ENCODE results near the gene ARHGEF5.

ARHGEF5 gene

GRCh38 chr7:144398911-144399310 is 43.7 kb downstream of the ARHGEF5 start:
- no peak for DNase-seq (ENCODE audit: insufficient read length, low spot score)
- no peak for FAIRE-seq
- TF ChIP-seq PAX5 (IDR thresholded peaks at IDR 0.05; ENCODE audit: insufficient read depth, low read length, severe bottlenecking) (no peak), POU2F2 (IDR thresholded peaks at IDR 0.05; ENCODE audit: low read depth, low read length) (no peak), POLR2AphosphoS5 (IDR thresholded peaks at IDR 0.05; ENCODE audit: low read depth, low read length) (no peak), TAF1 (IDR thresholded peaks at IDR 0.05; ENCODE audit: low read depth, low read length) (no peak), SPI1 (IDR thresholded peaks at IDR 0.05; ENCODE audit: low read depth, low read length) (no peak), POLR2A (IDR thresholded peaks at IDR 0.05; ENCODE audit: low read depth, low read length) (no peak)

GRCh38 chr7:144399946-144400345 is 44.7 kb downstream of the ARHGEF5 start:
- FAIRE-seq = no peak
- DNase-seq (ENCODE audit: insufficient read length, low spot score) = no peak

GRCh38 chr7:144401490-144401889 is 46.3 kb downstream of the ARHGEF5 start:
- DNase-seq (ENCODE audit: insufficient read length, low spot score) (no peak), FAIRE-seq (no peak)
- TF ChIP-seq POLR2A (IDR thresholded peaks at IDR 0.05; ENCODE audit: low read depth, low read length) (no peak), POLR2AphosphoS5 (IDR thresholded peaks at IDR 0.05; ENCODE audit: low read depth, low read length) (no peak), POU2F2 (IDR thresholded peaks at IDR 0.05; ENCODE audit: low read depth, low read length) (no peak), SPI1 (IDR thresholded peaks at IDR 0.05; ENCODE audit: low read depth, low read length) (no peak), TAF1 (IDR thresholded peaks at IDR 0.05; ENCODE audit: low read depth, low read length) (no peak), PAX5 (IDR thresholded peaks at IDR 0.05; ENCODE audit: insufficient read depth, low read length, severe bottlenecking) (no peak)

More at GRCh38 chr7:144399946-144400345, 44.7 kb downstream of the ARHGEF5 start:
- no peak for TF ChIP-seq PAX5 (IDR thresholded peaks at IDR 0.05; ENCODE audit: insufficient read depth, low read length, severe bottlenecking)
- TF ChIP-seq POU2F2 (IDR thresholded peaks at IDR 0.05; ENCODE audit: low read depth, low read length) = no peak
- TF ChIP-seq TAF1 (IDR thresholded peaks at IDR 0.05; ENCODE audit: low read depth, low read length) = no peak
- no peak for TF ChIP-seq POLR2A (IDR thresholded peaks at IDR 0.05; ENCODE audit: low read depth, low read length)
- TF ChIP-seq SPI1 (IDR thresholded peaks at IDR 0.05; ENCODE audit: low read depth, low read length) = no peak
- TF ChIP-seq POLR2AphosphoS5 (IDR thresholded peaks at IDR 0.05; ENCODE audit: low read depth, low read length) = no peak

- FAIRE-seq (no peak), DNase-seq (ENCODE audit: insufficient read length, low spot score) (no peak)
- TF ChIP-seq POLR2A (IDR thresholded peaks at IDR 0.05; ENCODE audit: low read depth, low read length) = no peak
- TF ChIP-seq SPI1 (IDR thresholded peaks at IDR 0.05; ENCODE audit: low read depth, low read length) = no peak
- no peak for TF ChIP-seq POU2F2 (IDR thresholded peaks at IDR 0.05; ENCODE audit: low read depth, low read length)
- no peak for TF ChIP-seq TAF1 (IDR thresholded peaks at IDR 0.05; ENCODE audit: low read depth, low read length)
- TF ChIP-seq POLR2AphosphoS5 (IDR thresholded peaks at IDR 0.05; ENCODE audit: low read depth, low read length) = no peak
- no peak for TF ChIP-seq PAX5 (IDR thresholded peaks at IDR 0.05; ENCODE audit: insufficient read depth, low read length, severe bottlenecking)
These were observed 47.9 kb downstream of the ARHGEF5 start for GRCh38 chr7:144403102-144403501.

- FAIRE-seq (no peak), DNase-seq (ENCODE audit: insufficient read length, low spot score) (no peak)
- TF ChIP-seq POLR2AphosphoS5 (IDR thresholded peaks at IDR 0.05; ENCODE audit: low read depth, low read length) = no peak
These were observed 48.5 kb downstream of the ARHGEF5 start, which contains the start of gene NOBOX for GRCh38 chr7:144403649-144404061. TSS of gene NOBOX (minus strand) at chr7:144403693.

GRCh38 chr7:144404946-144405345 is 49.7 kb downstream of the ARHGEF5 start:
- no peak for DNase-seq (ENCODE audit: insufficient read length, low spot score)
- FAIRE-seq = no peak
- no peak for TF ChIP-seq SPI1 (IDR thresholded peaks at IDR 0.05; ENCODE audit: low read depth, low read length)
- TF ChIP-seq POU2F2 (IDR thresholded peaks at IDR 0.05; ENCODE audit: low read depth, low read length) = no peak
- TF ChIP-seq PAX5 (IDR thresholded peaks at IDR 0.05; ENCODE audit: insufficient read depth, low read length, severe bottlenecking) = no peak

GRCh38 chr7:144407266-144407931 is 52.2 kb downstream of the ARHGEF5 start:
- TF ChIP-seq POU2F2 (IDR thresholded peaks at IDR 0.05; ENCODE audit: low read depth, low read length) (no peak), PAX5 (IDR thresholded peaks at IDR 0.05; ENCODE audit: insufficient read depth, low read length, severe bottlenecking) (no peak), TAF1 (IDR thresholded peaks at IDR 0.05; ENCODE audit: low read depth, low read length) (no peak), SPI1 (IDR thresholded peaks at IDR 0.05; ENCODE audit: low read depth, low read length) (no peak), POLR2A (IDR thresholded peaks at IDR 0.05; ENCODE audit: low read depth, low read length) (no peak), POLR2AphosphoS5 (IDR thresholded peaks at IDR 0.05; ENCODE audit: low read depth, low read length) (no peak)
- DNase-seq (ENCODE audit: insufficient read length, low spot score) (no peak), FAIRE-seq (no peak)

- no peak for DNase-seq (ENCODE audit: insufficient read length, low spot score)
- TF ChIP-seq TAF1 (IDR thresholded peaks at IDR 0.05; ENCODE audit: low read depth, low read length) = no peak
- TF ChIP-seq POLR2AphosphoS5 (IDR thresholded peaks at IDR 0.05; ENCODE audit: low read depth, low read length) = no peak
- no peak for TF ChIP-seq SPI1 (IDR thresholded peaks at IDR 0.05; ENCODE audit: low read depth, low read length)
- no peak for TF ChIP-seq POLR2A (IDR thresholded peaks at IDR 0.05; ENCODE audit: low read depth, low read length)
- no peak for TF ChIP-seq POU2F2 (IDR thresholded peaks at IDR 0.05; ENCODE audit: low read depth, low read length)
- TF ChIP-seq PAX5 (IDR thresholded peaks at IDR 0.05; ENCODE audit: insufficient read depth, low read length, severe bottlenecking) = no peak
- no peak for FAIRE-seq
These were observed 52.9 kb downstream of the ARHGEF5 start for GRCh38 chr7:144408121-144408520.

GRCh38 chr7:144410441-144410840 is 55.2 kb downstream of the ARHGEF5 start:
- TF ChIP-seq SPI1 (IDR thresholded peaks at IDR 0.05; ENCODE audit: low read depth, low read length) = no peak
- no peak for TF ChIP-seq POLR2AphosphoS5 (IDR thresholded peaks at IDR 0.05; ENCODE audit: low read depth, low read length)
- no peak for TF ChIP-seq TAF1 (IDR thresholded peaks at IDR 0.05; ENCODE audit: low read depth, low read length)
- no peak for TF ChIP-seq POU2F2 (IDR thresholded peaks at IDR 0.05; ENCODE audit: low read depth, low read length)
- TF ChIP-seq PAX5 (IDR thresholded peaks at IDR 0.05; ENCODE audit: insufficient read depth, low read length, severe bottlenecking) = no peak
- no peak for TF ChIP-seq POLR2A (IDR thresholded peaks at IDR 0.05; ENCODE audit: low read depth, low read length)
- FAIRE-seq (no peak), DNase-seq (ENCODE audit: insufficient read length, low spot score) (no peak)

- DNase-seq (ENCODE audit: insufficient read length, low spot score) (no peak), FAIRE-seq (no peak)
- no peak for TF ChIP-seq POU2F2 (IDR thresholded peaks at IDR 0.05; ENCODE audit: low read depth, low read length)
- TF ChIP-seq SPI1 (IDR thresholded peaks at IDR 0.05; ENCODE audit: low read depth, low read length) = no peak
- TF ChIP-seq PAX5 (IDR thresholded peaks at IDR 0.05; ENCODE audit: insufficient read depth, low read length, severe bottlenecking) = no peak
- TF ChIP-seq POLR2AphosphoS5 (IDR thresholded peaks at IDR 0.05; ENCODE audit: low read depth, low read length) = no peak
- TF ChIP-seq TAF1 (IDR thresholded peaks at IDR 0.05; ENCODE audit: low read depth, low read length) = no peak
- no peak for TF ChIP-seq POLR2A (IDR thresholded peaks at IDR 0.05; ENCODE audit: low read depth, low read length)
These were observed 59.6 kb downstream of the ARHGEF5 start for GRCh38 chr7:144414815-144415214.

Measured in GM12891 (cell line).